Stimulated activated CD4-positive, alpha-beta T cell treated with anti-CD3 and anti-CD28 coated beads, Interleukin-12 subunit alpha, Interleukin-12 subunit beta, amount 100 ng/mL, for 4 hours (primary cell): ENCODE data around the gene ABCA7.
"Not testable (repeated sequence)": the region's sequence is repeated elsewhere in the genome, so short reads cannot be mapped to it uniquely, and the experiment has no call there.

Experiments
- DNase-seq: peaks from one replicate; pipeline ENCODE4 v3.0.0-alpha.2; 2020

The ABCA7 gene

GRCh38 chr19:1018393-1018792 lies 21.5 kb upstream of the ABCA7 start:
- DNase-seq = no peak

- DNase-seq = no peak
Measured at GRCh38 chr19:1018932-1019615, 20.8 kb upstream of the ABCA7 start.

DNA sequence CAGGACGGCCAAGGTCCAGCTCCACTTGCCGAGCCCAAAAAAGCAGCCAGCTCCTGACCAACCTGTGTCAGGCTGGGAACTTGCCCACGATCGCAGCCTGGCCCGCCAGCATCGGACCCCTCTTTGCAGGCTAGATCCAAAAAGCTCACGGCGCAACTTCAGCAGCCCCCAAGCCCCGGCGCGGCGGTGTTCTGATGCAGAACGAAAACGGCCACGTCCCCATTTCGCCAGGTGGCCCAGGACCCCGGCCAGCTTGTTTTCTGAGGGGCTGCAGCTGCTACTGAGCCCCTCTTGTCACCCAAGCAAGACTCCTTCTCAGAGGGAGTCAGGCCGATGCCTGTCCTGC lies 20.3 kb upstream of the ABCA7 start:
- no peak for DNase-seq

GRCh38 chr19:1019980-1020867 lies 19.7 kb upstream of the ABCA7 start:
- peak; percentile 32 for DNase-seq

DNA sequence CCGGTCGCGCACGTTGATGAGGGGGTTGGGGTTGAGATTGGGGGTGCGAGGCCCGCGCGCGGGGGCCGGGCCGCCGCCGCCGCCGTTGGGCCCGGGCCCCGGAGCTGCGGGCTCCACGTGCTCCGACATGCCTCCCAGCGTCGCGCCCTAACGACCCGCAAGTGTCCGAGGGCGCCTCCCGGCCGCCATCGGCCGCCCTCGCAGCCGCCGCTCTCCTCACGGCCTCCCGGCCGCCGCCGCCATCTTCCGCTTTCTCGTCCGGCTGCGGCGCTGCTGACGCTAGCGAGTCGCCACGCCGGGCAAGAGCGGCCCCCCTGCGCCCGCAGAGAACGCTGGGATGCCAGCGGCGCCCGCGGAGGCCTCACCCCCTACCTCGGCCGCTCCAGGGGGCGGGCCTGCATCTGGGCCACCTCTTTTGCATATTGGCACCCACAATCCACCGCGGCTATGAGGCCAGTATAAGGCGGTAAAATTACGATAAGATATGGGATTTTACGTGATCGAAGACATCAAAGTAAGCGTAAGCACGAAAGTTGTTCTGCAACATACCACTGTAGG lies 19.0 kb upstream of the ABCA7 start, which contains the start of gene TMEM259:
Gene TMEM259 (minus strand): TSS at position 256 of the 558 bp plus-strand sequence. CDS start 127 bp downstream, at position 129.
- peak; percentile 96 for DNase-seq

- DNase-seq = not testable (repeated sequence)
Measured at GRCh38 chr19:1023883-1024188, 16.1 kb upstream of the ABCA7 start.

DNA sequence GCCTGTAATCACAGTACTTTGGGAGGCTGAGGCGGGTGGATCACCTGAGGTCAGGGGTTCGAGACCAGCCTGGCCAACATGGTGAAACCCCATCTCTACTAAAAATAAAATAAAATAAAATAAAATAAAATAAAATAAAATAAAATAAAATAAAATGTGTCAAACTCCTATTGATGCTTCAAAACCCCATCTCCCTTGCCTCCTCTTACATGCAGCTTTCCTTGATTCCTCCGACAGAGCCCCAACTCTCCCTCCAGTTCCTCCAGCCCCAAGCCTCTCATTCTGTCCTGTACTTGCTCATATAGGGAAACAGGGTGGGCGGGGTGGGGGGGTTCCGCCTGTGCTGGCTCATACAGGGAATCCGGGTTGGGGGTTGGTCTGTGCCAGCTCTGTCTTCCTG lies 14.8 kb upstream of the ABCA7 start:
- not testable (repeated sequence) for DNase-seq

GRCh38 chr19:1025960-1026782 lies 13.7 kb upstream of the ABCA7 start, which contains the start of gene CNN2:
Gene CNN2 (plus strand): TSS chr19:1026608. CDS start chr19:1026662, 54 bp downstream.
- DNase-seq = peak; percentile 69

DNA sequence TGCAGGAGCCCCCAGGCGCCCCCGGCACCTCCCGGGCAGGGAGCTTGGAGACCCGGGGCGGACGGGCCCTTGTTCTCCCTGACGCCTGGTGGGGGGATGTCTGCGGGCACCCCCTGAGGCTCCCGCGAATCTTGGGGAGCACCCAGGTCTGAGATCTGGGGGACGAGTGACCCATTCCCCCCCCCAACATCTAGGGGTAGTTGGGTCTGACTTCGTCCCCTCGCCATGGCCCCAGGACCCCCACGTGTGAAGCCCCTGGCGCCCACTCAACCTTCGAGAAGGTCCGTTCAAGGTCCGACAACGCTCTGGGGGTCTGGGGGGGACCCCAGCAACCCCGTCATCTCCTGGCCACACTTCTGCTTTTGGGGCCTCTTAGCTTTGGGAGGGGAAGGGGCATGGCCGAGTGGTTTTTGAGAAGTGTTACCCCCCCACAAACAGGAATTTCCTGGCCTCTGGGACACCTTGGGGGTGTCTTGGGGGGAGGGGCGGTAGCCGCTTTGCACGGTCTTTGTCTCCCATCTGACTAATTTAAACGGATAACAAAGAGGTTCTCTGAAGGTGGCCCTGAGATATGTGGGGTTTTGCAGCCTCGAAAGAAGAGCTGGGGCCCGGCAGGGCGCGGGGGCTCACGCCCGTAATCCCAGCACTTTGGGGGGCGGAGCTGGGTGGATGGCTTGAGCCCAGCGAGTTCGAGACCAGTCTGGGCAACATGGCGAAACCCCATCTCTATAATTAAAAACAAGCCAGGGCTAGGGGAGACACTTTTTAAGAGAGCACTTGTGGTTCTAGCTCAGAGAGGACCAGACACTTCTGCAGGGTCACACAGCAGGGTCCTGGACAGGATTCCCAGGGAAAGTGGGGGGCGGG lies 12.9 kb upstream of the ABCA7 start:
- no peak for DNase-seq

DNA sequence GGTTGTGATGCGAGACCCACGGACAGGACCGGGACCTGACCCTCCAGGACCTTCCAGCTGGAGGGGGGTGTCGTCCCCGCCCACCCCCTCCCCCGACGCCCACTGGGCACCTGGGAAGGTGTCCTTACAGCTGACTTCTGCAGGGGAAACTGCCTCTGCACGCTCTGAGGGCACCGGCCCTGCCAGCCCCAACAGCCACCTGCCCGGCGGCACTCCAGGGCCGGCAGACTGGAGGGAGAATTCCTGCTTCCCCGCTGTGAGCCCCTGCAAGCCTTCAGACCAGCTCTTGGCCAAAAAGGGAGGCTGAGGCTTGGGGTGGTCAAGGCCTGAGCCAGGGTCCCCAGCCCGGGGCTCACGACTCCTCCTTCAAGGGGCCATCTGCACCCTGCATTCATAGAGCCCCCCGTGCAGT lies 12.3 kb upstream of the ABCA7 start:
- DNase-seq = no peak

DNA sequence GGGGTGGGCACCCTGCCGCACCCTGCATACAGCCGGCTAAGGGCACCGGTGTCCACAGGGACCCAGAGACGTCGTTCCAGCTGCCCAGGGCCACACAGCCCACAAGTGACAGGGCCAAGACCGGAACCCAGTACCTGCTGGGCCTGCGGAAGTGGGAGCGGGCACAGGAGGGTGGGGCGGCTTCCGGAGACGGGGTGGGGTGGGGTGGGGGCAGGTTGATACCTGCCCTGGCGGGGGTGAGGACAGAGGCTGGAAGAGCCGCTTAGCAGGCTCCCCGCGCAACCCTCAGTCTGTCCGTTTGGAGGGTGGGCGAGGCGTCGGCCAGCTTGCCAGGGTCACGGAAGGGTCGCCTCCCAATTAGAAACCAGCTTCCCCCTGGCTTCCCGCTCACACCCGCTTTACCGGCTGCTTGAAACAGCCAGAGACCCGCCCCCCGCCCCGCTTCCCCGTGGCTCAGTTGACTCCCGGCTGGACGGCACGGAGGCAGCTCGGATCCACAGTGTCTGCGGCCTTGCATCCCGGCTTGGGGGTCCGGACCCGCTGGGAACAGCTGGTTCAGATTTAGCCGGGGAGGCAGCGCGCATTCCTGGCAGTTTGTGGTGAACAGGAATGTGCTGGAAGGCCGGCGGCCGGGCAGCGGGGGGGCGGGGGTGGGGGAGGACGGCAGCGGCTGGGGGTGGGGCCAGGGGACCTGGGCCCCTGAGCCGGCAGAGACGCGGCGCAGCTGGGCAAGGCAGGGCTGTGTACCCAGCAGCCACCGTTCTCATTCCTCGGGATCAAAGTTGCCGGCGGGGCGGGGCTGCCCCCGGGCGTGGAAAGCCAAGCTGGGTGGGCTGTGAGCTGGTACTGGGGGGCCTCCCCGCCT lies 11.6 kb upstream of the ABCA7 start:
- peak; percentile 44 for DNase-seq

- no peak for DNase-seq
Measured at GRCh38 chr19:1032264-1032867, 7.5 kb upstream of the ABCA7 start.

DNA sequence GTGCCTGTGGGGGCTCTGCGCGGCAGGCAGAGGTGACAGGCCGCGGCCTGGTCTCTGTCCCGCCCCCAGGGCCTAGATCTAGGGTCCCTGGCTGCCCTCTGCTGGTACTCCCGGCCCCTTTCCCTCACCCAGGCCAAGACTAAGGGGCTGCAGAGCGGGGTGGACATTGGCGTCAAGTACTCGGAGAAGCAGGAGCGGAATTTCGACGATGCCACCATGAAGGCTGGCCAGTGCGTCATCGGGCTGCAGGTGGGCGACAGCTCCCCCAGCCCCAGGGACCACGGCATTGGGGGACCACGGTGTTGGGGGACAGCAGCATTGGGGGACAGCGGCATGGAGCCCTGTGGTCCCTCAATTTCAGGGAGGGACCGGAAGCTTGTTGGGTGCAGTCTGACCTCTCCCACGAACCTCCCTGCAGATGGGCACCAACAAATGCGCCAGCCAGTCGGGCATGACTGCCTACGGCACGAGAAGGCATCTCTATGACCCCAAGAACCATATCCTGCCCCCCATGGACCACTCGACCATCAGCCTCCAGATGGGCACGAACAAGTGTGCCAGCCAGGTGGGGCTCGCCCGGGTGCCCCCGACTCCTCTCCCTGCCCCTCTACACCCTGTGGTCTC lies 3.8 kb upstream of the ABCA7 start:
- DNase-seq = no peak

- DNase-seq = no peak
Measured at GRCh38 chr19:1037621-1038064, 2.3 kb upstream of the ABCA7 start.

- no peak for DNase-seq
Measured at GRCh38 chr19:1038978-1039645, 795 bp upstream of the ABCA7 start.

- DNase-seq = peak; percentile 85
Measured at GRCh38 chr19:1040476-1041271, 767 bp downstream of the ABCA7 start.

DNA sequence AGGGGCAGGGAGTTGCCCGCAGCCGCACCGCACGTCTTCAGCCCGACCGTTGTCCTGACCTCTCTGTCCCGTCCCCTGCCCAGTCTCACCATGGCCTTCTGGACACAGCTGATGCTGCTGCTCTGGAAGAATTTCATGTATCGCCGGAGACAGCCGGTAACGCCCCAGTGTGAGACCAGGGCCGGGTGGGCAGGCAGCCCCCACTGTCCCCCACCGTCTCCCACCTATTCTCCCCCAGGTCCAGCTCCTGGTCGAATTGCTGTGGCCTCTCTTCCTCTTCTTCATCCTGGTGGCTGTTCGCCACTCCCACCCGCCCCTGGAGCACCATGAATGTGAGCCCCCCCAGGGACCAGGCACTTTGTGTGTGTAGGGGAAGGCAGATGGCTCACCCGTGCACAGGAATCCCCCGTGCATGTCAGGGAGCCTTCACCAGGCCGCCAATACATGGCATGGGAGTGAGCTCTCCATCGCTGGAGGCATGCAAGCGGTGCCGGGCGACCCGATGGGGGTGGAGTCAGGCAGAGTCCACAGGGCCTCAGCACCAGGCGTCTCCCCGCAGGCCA lies 1.4 kb downstream of the ABCA7 start:
- no peak for DNase-seq
